Spleen (tissue), 11 donors: ENCODE data around the gene MSRB2. TPM values are rescaled to one million over a fixed set of nuclear protein-coding genes. Genes with fewer than 3 reads are reported as not detected.
"Not testable (repeated sequence)": the region's sequence is repeated elsewhere in the genome, so short reads cannot be mapped to it uniquely, and the experiment has no call there.

Experiments
- DNase-seq: peaks from one replicate; pipeline ENCODE4 v3.0.0-alpha.2; 2020
- H3K27ac ChIP-seq, 8 donors: fragments of 200-600 bp; sonication (generic) in 7 of 8; 1 replicate in 4 of 8; 2 replicates in 4 of 8; pipeline versions ENCODE4 v1.5.0 to v1.8.0; 2016 to 2021; ENCODE audit warnings: inconsistent platforms in 4 of 8, mild to moderate bottlenecking in 4 of 8, moderate library complexity in 1 of 8
- H3K27me3 ChIP-seq, 7 donors: fragments of 200-600 bp; sonication (generic) in 6 of 7; replicated peaks in 1 of 7; 1 replicate in 4 of 7; 2 replicates in 3 of 7; pipeline versions ENCODE4 v1.5.0 to v1.8.0; 2016 to 2021; ENCODE audit warnings: inconsistent platforms in 3 of 7, mild to moderate bottlenecking in 1 of 7
- H3K36me3 ChIP-seq, 6 donors: fragments of 200-600 bp; sonication (generic) in 5 of 6; 1 replicate in 4 of 6; 2 replicates in 2 of 6; pipeline versions ENCODE4 v1.5.0 to v1.8.0; 2016 to 2021; ENCODE audit warnings: inconsistent platforms in 2 of 6
- H3K4me1 ChIP-seq, 6 donors: fragments of 200-600 bp; sonication (generic) in 5 of 6; 1 replicate in 3 of 6; 2 replicates in 3 of 6; pipeline versions ENCODE4 v1.5.0 to v1.8.0; 2016 to 2021; ENCODE audit warnings: inconsistent platforms in 3 of 6
- H3K4me3 ChIP-seq, 8 donors: fragments of 200-600 bp; sonication (generic) in 7 of 8; 1 replicate in 4 of 8; 2 replicates in 4 of 8; pipeline versions ENCODE4 v1.5.0 to v1.8.0; 2016 to 2021; ENCODE audit warnings: inconsistent platforms in 4 of 8, mild to moderate bottlenecking in 4 of 8, moderate library complexity in 2 of 8
- H3K9me3 ChIP-seq, 8 donors: fragments of 200-600 bp; sonication (generic) in 7 of 8; 1 replicate in 4 of 8; 2 replicates in 4 of 8; pipeline versions ENCODE4 v1.5.0 to v1.8.0; 2016 to 2021; ENCODE audit warnings: inconsistent platforms in 4 of 8
- POLR2A ChIP-seq, 3 donors: fragments of 450-650 bp; IDR thresholded peaks; one replicate each; pipeline ENCODE4 v1.5.1; 2017; ENCODE audit warnings: antibody characterized with exemption in 3 of 3, mild to moderate bottlenecking in 1 of 3
- POLR2AphosphoS5 ChIP-seq, 3 donors: sonication (generic); formaldehyde crosslinking; IDR thresholded peaks; one replicate each; pipeline ENCODE4 v1.5.1; 2017; ENCODE audit warnings: antibody characterized with exemption in 3 of 3
- WGBS, 5 donors: extraction: QIAGEN DNeasy Blood & Tissue Kit in 3 of 5; methylation state at CpG; one replicate each; pipeline versions ENCODE4 v1.1.5 to v1.1.7; 2013 to 2018; 5-methylcytosine and 5-hydroxymethylcytosine counted together
- intact Hi-C: fragments of 100-400 bp; cut with DNase I; formaldehyde crosslinking; loops from one replicate; pipeline ENCODE4 v1.15.0; 2023; ENCODE audit warnings: low total_unique reads
- polyA plus RNA-seq, 3 donors: library from polyadenylated mRNA; stranded (reverse); fragments of 200-250 nt; gene quantifications; one replicate each; pipeline ENCODE4 v1.2.1, GENCODE V29; 2013
- total RNA-seq, 7 donors: library from RNA; depleted of rRNA in 3 of 7; stranded (reverse); fragments of >200 nt in 3 of 7; fragmentation: NEBNext Ultra II Directional in 4 of 7; extraction: Animal tissue kit (Norgen Biotek cat#: 25700) in 4 of 7; gene quantifications; one replicate each; pipeline versions ENCODE4 v1.1.0 to v1.2.1, GENCODE V29; 2016 to 2021
- TF ChIP-seq, protein P1 (sequence below), 11 experiments: fragments of 200-600 bp in 7 of 11; fragments of 450-650 bp in 4 of 11; sonication (generic) in 4 of 11; IDR thresholded peaks in 8 of 11; conservative IDR thresholded peaks in 3 of 11; 1 replicate in 7 of 11; 2 replicates in 4 of 11; pipeline versions ENCODE4 v1.4.0 to v1.8.0; 2016 to 2021; ENCODE audit warnings: antibody characterized with exemption in 11 of 11, inconsistent platforms in 4 of 11, mild to moderate bottlenecking in 1 of 11
- donor health status: healthy with polysubstance abuse.
- donor health status: DM: no; HTN: no; CAD: no; lungs with moderate emphysema.
- donor health status: DM: no; HTN: no; CAD: no.
- donor health status: Bipolar disorder and iron deficiency.
- donor health status: healthy.
- donor health status: DM: no; HTN: no; CAD: no.
- donor health status: DM: yes; HTN: yes; CAD: no.

Gene MSRB2
- total and polyA plus RNA-seq, 10 donors = 12.2 to 29.4 (median 14.4) TPM

DNA sequence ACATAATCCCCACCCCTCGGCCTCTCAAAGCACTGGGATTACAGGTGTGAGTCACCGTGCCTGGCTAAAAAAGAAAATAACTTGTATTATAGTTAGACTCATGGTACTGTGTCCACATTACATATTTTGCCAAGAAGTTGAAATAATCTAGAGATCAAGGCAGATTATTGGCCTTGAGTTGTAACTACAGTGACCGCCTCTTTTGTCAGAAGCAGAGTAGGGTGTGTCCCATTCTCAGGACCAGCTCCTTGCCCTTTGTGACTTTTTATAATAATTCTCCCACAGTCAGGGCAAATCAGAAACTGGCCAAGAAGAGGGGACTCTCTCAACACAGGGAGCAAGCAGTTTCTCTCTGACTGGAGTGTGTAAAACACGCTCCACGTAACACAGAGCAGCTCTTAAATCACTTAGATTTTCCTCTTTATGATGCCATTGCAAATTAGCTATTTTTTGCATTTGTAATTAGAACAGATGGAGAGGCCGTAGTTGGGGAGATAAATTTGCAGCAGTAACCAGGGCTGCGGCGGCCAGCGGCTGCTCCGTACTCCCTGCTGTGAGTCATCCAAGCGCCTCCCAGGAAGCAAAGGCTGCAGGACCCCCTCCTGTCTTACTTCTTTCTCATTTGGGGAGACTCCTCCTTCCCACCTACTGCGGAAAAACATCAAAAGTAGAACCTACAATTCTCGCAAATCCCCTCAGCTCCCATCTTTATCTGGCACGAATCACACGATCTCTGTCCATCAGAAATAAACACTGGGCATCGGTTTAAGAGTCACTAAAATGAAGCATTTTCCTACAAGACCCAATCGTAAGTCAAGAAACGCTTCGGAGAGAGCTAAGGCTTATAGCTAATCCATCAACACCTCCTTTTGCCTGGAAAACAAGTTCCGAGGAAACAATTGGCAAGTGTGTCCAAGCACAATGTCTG, 32.1 kb upstream of the MSRB2 start:
- peaks cover 0 to 6% (median 0%) of the 10 kb centered on the region in 6 donors for H3K4me1 ChIP-seq
- no peak for TF ChIP-seq POLR2AphosphoS5 (IDR thresholded peaks at IDR 0.05)
- TF ChIP-seq POLR2A (IDR thresholded peaks at IDR 0.05) = no peak
- TF ChIP-seq, protein P1, sequence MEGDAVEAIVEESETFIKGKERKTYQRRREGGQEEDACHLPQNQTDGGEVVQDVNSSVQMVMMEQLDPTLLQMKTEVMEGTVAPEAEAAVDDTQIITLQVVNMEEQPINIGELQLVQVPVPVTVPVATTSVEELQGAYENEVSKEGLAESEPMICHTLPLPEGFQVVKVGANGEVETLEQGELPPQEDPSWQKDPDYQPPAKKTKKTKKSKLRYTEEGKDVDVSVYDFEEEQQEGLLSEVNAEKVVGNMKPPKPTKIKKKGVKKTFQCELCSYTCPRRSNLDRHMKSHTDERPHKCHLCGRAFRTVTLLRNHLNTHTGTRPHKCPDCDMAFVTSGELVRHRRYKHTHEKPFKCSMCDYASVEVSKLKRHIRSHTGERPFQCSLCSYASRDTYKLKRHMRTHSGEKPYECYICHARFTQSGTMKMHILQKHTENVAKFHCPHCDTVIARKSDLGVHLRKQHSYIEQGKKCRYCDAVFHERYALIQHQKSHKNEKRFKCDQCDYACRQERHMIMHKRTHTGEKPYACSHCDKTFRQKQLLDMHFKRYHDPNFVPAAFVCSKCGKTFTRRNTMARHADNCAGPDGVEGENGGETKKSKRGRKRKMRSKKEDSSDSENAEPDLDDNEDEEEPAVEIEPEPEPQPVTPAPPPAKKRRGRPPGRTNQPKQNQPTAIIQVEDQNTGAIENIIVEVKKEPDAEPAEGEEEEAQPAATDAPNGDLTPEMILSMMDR (IDR thresholded peaks at IDR 0.05 in 8 of 11, conservative IDR thresholded peaks at IDR 0.05 in 3 of 11) = no peak
- DNase-seq = no peak
- WGBS, 5 donors = 68 to 85% (median 77%) methylated on average over 20 of the region's 20 CpGs
- peaks cover 0 to 20% (median 14%) of the 10 kb centered on the region in 8 donors for H3K9me3 ChIP-seq
- no peaks in the 10 kb centered on the region for H3K36me3 ChIP-seq
- H3K27me3 ChIP-seq = peaks cover 0 to 5% (median 0%) of the 10 kb centered on the region in 7 donors
- H3K27ac ChIP-seq = no peak overlapping the region
- intact Hi-C loops = no loop called here
- H3K4me3 ChIP-seq = no peak overlapping the region

DNA sequence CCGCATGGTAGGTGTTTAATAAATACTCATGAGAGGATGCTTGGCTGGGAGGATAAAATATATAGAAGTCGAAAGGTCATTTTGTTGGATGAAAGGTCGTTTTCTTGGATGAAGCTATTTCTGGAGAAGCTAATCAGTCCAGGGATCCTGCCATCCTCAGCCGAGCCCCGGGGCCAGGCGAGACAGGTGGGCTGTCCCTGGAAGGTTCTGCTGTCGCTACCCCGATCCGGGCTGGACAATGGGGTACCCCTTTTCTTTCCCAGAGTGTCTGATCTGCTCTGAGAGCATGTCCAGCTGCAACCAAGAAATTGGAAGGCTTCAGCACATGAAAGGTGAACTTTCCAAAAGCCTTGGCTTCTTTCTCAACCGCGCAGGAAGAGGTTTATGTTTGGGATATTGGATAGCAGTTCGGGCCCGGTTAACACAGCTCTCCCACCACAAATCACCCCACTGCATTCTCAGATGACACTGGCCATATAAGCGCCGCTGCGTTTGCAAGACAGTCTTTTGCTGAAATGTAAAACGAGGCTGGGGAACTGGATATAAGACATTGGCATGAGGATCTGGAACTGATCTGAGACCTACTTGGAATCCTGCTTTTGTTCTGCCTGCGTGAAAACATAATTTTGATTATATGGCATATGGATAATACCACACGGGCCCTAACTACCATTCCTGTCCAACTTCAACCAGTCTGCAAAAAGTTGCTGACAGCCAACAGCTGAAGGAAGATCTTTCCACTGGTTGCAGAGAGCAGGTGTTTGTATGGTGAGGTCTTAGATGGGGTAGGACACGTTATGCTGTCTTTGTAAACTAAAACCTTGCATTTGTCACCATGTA, 31.2 kb upstream of the MSRB2 start:
- intact Hi-C loops = no loop called here
- 84 to 91% (median 91%) methylated on average over 20 of the region's 20 CpGs for WGBS, 5 donors
- Histone ChIP-seq H3K27ac (no peak overlapping the region), H3K27me3 (peaks cover 0 to 5% (median 0%) of the 10 kb centered on the region in 7 donors), H3K4me1 (peaks cover 0 to 8% (median 0%) of the 10 kb centered on the region in 6 donors), H3K9me3 (peaks cover 0 to 13% (median 8%) of the 10 kb centered on the region in 8 donors), H3K36me3 (no peaks in the 10 kb centered on the region), H3K4me3 (no peak overlapping the region)
- no peak for DNase-seq
- TF ChIP-seq POLR2AphosphoS5 (IDR thresholded peaks at IDR 0.05) (no peak), POLR2A (IDR thresholded peaks at IDR 0.05) (no peak)
- TF ChIP-seq, protein P1 (IDR thresholded peaks at IDR 0.05 in 8 of 11, conservative IDR thresholded peaks at IDR 0.05 in 3 of 11) = no peak

DNA sequence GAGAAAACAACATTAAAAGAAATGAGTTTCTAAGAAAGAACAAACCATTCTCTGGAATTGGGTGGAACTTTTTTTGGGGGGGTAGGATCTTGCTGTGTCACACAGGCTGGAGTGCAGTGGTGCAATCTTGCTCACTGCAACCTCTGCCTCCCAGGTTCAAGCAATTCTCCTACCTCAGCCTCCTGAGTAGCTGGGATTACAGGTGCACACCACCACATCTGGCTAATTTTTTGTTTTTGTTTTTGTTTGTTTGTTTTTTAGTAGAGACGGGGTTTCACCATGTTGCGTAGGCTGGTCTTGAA, 30.6 kb upstream of the MSRB2 start:
- H3K4me3 ChIP-seq, H3K27ac ChIP-seq, H3K4me1 ChIP-seq, intact Hi-C loops, DNase-seq, H3K36me3 ChIP-seq, H3K9me3 ChIP-seq, H3K27me3 ChIP-seq: not testable (repeated sequence)
- 90 to 97% (median 93%) methylated on average over 2 of the region's 2 CpGs for WGBS, 5 donors

DNA sequence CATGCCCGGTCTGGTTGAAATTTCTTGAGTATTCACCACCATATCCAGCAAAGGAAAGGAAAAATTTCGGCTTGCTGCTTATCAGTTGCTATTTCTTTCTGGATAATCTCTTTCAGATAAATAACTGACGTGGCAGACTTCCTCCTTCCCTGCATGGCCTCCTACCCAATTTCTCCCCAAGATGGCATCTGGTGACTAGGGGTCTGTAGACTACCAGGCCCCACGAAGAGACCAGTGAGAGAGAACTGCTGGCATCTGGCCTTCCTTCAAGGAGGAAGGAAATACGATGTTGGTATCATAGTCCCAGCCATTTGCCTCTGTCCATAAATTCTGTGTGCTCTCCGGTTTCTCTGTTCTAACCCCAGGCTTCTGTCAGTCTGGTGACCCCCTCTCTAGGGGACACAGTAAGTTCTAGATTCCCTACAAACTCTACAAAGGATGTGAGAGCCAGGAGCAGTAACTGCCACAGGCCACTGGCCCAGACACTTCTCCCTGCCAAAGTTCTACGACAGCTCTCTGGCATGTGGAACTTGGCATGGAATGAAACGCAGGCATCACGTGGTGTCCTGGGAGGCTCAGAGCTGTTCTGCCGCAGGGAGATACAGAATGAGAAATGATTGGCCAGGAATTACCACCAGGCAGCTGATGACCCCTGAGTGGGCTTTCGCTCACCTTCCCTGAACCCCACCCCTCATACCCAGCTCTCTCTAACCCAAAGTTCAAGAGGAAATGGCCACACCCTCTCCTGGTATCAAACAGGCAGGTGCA, 30.0 kb upstream of the MSRB2 start:
- no peak for DNase-seq
- 56 to 73% (median 59%) methylated on average over 11 of the region's 11 CpGs for WGBS, 5 donors
- Histone ChIP-seq H3K4me3 (no peak overlapping the region), H3K27ac (no peak overlapping the region), H3K4me1 (peaks cover 0 to 8% (median 0%) of the 10 kb centered on the region in 6 donors), H3K9me3 (peaks cover 0 to 2% (median 0%) of the 10 kb centered on the region in 8 donors), H3K27me3 (peaks cover 0 to 5% (median 0%) of the 10 kb centered on the region in 7 donors), H3K36me3 (no peaks in the 10 kb centered on the region)
- intact Hi-C loops = no loop called here
- TF ChIP-seq, protein P1 (IDR thresholded peaks at IDR 0.05 in 8 of 11, conservative IDR thresholded peaks at IDR 0.05 in 3 of 11) = no peak
- no peak for TF ChIP-seq POLR2A (IDR thresholded peaks at IDR 0.05)
- TF ChIP-seq POLR2AphosphoS5 (IDR thresholded peaks at IDR 0.05) = no peak
